Jurkat, Clone E6-1 (cell line): Measurements from ENCODE around the gene PIERCE2.
A peak's percentile ranks its signal among the peaks of the same experiment; 100 is the strongest.
"Not testable (repeated sequence)": the region's sequence is repeated elsewhere in the genome, so short reads cannot be mapped to it uniquely, and the experiment has no call there.

Source experiments
- DNase-seq: peaks from one replicate; pipeline ENCODE4 v3.0.0-alpha.2; 2011; ENCODE audit warnings: low read depth, low spot score
- H3K4me3 ChIP-seq: 2 replicates; pipeline ENCODE4 v1.5.1; 2011; ENCODE audit warnings: mild to moderate bottlenecking, low read length, control low read depth, moderate library complexity

Gene PIERCE2

GRCh38 chr15:55420171-55420866 lies 12.0 kb downstream of the PIERCE2 start:
- no peak for DNase-seq
- no peak overlapping the region for H3K4me3 ChIP-seq

DNA sequence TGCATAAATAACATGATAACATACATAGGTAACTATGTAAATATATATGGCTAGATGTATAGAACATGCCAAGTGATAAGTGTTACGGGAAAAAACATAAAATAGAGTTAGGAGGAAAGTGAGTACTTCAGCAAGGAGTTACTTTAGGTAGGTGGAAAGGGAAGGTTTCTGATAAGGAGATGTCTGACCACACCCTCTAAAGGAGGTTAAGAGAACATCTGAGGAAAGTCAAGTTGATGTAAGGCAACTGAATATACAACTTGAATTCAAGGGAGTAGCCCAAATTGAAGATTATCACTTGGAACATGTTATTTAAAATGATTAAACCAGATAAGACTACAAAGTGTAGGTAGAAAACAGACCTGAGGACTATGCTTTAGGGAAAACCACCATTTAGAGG lies 13.8 kb downstream of the PIERCE2 start:
- H3K4me3 ChIP-seq: no peak overlapping the region
- no peak for DNase-seq

DNA sequence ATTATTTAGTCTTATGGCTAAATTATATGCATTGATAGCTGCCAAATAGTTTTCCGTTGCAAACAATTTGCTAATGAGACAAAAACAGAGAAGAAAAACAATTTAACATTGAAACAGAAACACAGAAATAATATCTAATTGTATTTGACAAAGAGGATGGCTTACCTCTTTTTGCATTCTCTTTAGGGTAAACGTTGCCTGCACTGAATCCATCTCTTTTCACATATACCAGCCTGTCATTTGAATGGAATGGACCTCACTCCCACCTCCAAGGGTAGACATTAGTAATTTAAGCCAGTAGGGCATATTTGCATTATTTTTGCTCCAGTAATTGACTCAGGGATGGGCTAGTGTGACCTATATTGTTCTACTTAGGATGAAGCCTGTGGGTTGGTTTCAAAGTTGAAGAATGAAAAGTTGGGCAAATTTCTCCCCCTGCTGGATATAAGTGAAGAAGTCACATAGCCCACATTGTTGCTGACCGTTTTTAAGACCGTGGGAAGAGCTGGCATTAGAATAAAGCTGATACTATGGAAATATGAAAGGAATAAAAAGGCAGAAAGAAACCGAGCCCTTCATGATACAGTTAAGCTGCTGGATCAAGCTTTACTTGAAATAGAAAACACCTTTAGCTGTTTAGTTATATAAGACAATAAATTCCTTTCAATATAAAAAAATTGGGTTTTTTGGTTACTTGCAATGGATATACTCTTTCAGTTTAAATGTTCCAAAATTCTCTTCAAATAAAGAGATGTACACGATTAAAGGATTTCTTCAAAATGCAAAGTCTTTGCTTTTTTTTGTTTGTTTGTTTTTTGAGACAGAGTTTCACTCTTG lies 26.9 kb downstream of the PIERCE2 start:
- DNase-seq: peak; percentile 39
- no peak overlapping the region for H3K4me3 ChIP-seq

DNA sequence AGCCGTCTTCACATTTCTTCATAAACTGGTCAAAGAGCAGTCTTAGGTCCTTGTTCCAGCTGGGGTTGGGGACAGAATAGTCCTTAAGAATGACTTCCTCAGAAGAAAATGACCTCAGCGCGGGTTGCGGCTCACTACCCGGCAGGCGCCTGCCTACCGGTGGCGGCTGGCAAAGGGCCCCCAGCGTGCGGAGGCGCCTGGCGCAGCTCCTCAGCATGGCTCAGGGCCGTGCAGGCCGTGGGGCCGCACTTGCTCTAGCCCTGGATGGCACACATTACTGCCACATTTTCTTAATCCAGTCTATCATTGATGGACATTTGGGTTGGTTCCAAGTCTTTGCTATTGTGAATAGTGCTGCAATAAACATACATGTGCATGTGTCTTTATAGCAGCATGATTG lies 34.8 kb downstream of the PIERCE2 start:
- H3K4me3 ChIP-seq: not testable (repeated sequence)

DNA sequence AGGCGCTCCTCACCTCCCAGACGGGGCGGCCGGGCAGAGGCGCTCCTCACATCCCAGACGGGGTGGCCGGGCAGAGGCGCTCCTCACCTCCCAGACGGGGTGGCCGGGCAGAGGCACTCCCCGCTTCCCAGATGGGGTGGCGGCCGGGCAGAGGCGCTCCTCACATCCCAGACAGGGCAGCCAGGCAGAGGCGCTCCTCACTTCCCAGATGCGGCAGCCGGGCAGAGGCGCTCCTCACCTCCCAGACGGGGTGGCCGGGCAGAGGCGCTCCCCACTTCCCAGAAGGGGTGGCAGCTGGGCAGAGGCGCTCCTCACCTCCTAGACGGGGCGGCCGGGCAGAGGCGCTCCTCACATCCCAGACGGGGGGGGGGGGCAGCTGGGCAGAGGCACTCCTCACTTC lies 37.6 kb downstream of the PIERCE2 start:
- H3K4me3 ChIP-seq, DNase-seq: not testable (repeated sequence)

More for the DNA sequence above, 34.8 kb downstream of the PIERCE2 start:
- DNase-seq: not testable (repeated sequence)

DNA sequence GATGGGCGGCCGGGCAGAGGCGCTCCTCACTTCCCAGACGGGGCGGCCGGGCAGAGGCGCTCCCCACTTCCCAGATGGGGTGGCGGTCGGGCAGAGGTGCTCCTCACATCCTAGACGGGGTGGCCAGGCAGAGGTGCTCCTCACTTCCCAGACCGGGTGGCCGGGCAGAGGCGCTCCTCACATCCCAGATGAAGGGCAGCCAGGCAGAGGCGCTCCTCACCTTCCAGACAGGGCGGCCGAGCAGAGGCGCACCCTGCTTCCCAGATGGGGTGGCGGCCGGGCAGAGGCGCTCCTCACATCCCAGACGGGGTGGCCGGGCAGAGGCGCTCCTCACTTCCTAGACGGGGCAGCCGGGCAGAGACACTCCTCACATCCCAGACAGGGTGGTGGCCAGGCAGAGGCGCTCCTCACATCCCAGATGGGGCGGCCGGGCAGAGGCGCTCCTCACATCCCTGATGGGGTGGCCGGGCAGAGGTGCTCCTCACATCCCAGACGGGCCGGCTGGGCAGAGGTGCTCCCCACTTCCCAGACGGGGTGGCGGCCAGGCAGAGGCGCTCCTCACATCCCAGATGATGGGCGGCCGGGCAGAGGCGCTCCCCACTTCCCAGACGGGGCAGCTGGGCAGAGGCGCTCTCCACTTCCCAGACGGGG lies 38.2 kb downstream of the PIERCE2 start:
- DNase-seq, H3K4me3 ChIP-seq: not testable (repeated sequence)

DNA sequence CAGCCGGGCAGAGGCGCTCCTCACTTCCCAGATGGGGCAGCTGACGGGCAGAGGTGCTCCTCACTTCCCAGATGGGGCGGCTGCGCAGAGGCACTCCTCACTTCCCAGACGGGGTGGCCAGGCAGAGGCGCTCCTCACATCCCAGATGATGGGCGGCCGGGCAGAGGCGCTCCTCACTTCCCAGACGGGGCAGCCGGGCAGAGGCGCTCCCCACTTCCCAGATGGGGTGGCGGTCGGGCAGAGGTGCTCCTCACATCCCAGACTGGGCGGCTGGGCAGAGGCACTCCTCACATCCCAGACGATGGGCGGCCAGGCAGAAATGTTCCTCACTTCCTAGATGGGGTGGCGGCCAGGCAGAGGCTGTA lies 38.7 kb downstream of the PIERCE2 start:
- DNase-seq, H3K4me3 ChIP-seq: not testable (repeated sequence)

DNA sequence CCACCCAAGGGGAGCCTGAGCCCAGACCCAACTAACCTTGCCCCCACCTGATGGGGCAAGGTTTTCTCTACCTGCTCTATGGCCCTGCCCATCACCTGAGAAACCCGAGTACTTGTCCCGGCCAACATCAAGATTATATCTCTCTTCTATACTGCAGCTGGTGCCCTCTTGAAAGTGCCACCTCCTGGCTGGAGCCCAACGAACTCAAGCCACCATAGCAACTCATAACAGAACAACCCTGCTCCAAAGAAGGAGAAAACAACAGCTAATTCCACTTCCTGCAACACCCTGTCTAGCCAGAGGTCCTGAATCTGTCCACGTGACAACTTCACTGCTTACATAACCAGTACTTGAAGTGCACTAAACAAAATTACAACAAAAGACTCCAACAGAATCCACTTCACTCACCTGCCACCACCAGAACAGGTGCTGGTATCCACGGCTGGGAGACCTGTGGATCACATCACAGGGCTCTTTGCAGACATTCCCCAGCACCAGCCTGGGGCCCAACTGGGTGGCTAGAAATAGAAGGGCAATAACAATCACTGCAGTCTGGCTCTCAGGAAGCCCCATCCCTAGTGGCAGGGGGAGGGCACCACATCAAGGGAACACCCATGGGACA lies 49.2 kb downstream of the PIERCE2 start:
- H3K4me3 ChIP-seq: no peak overlapping the region
- no peak for DNase-seq

DNA sequence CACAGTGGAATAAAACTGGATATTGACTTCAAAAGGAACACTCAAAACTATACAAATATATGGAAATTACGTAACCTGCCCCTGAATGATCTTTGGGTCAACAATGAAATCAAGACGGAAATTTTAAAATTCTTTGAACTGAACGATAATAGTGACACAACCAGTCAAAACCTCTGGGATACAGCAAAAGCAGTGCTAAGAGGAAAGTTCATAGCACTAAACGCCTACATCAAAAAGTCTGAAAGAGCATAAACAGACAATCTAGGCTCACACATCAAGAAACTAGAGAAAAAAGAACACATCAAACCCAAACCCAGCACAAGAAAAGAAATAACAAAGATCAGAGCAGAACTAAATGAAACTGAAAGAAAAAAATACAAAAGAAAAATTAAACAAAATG lies 53.2 kb downstream of the PIERCE2 start:
- H3K4me3 ChIP-seq: no peak overlapping the region
- no peak for DNase-seq

DNA sequence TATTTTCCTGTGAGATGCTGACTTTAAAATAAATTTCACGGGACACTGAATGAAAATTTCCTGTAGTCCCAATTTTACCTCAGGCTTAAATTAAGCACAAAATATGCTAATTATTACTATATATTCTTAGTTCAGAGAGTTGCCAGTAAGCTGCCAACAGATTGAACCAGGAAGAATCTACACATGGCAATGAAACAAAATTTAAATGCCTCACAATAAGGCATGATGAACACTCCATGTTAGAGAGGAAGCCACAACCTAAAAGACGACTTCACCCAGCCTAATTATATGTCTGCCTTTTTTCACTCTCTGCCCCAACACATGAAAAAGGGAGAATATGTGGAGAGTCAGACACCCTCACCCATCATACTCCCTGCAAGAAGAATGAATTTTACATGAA lies 60.0 kb downstream of the PIERCE2 start:
- no peak overlapping the region for H3K4me3 ChIP-seq
- no peak for DNase-seq
